Measurements from ENCODE around the gene KCNMB2. TPM values are rescaled to one million over a fixed set of nuclear protein-coding genes. Genes with fewer than 3 reads are reported as not detected.

Gene KCNMB2
- total RNA-seq, 6 experiments from 2014 or later: not detected

DNA sequence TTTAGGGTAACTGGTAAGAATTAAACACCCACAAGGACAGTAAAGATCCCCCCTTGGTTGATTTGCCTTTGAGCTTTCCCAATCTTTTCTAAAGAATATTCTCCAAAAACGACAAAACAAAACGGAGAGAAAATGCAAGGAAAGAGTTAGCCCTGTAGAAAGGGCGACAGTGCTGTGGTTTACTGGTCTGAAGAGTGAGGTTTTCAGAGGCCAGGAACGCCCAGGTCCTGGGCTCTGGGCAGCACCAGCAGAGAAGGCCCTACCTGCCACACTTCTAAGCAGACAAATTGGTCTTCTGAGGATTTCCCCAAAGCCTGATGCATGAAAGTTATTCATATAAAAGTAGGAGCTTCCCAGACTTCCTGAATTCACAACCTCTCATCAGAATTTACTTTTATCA is 119.3 kb downstream of the KCNMB2 start:
- no peaks in the 10 kb centered on the region for H3K36me3 ChIP-seq
- intact Hi-C loops (cut with DNase I): no loop called here
- no peak for DNase-seq
- ATAC-seq: no peak
- H3K27me3 ChIP-seq: no peaks in the 10 kb centered on the region
- no peaks in the 10 kb centered on the region for H3K9me3 ChIP-seq
- TF ChIP-seq CTCF (IDR thresholded peaks at IDR 0.05) (no peak), POLR2A (IDR thresholded peaks at IDR 0.05) (no peak)
- WGBS (ENCODE audit: insufficient coverage, low coverage, low lambda C conversion rate, missing lambda C conversion rate): 38% methylated on average over 4 of the region's 4 CpGs
- H3K4me3 ChIP-seq: no peak overlapping the region
- no peaks in the 10 kb centered on the region for H3K4me1 ChIP-seq
- H3K27ac ChIP-seq: no peak overlapping the region

- ATAC-seq (no peak), DNase-seq (no peak)
- TF ChIP-seq CTCF (IDR thresholded peaks at IDR 0.05) (no peak), POLR2A (IDR thresholded peaks at IDR 0.05) (no peak)
- intact Hi-C loops (cut with DNase I): no loop called here
- no peaks in the 10 kb centered on the region for H3K36me3 ChIP-seq
- no peaks in the 10 kb centered on the region for H3K4me1 ChIP-seq
- H3K4me3 ChIP-seq: no peak overlapping the region
- H3K27me3 ChIP-seq: no peaks in the 10 kb centered on the region
- H3K27ac ChIP-seq: no peak overlapping the region
- H3K9me3 ChIP-seq: no peaks in the 10 kb centered on the region
- 68% methylated on average over 2 of the region's 4 CpGs for WGBS (ENCODE audit: insufficient coverage, low coverage, low lambda C conversion rate, missing lambda C conversion rate)
Observed at GRCh38 chr3:178658694-178659325, 122.6 kb downstream of the KCNMB2 start.

- Histone ChIP-seq H3K4me3 (no peak overlapping the region), H3K27ac (no peak overlapping the region), H3K9me3 (no peaks in the 10 kb centered on the region), H3K4me1 (no peaks in the 10 kb centered on the region), H3K36me3 (no peaks in the 10 kb centered on the region), H3K27me3 (no peaks in the 10 kb centered on the region)
- TF ChIP-seq CTCF (IDR thresholded peaks at IDR 0.05): no peak
- TF ChIP-seq POLR2A (IDR thresholded peaks at IDR 0.05): no peak
- DNase-seq (no peak), ATAC-seq (no peak)
- intact Hi-C loops (cut with DNase I): no loop called here
- 43% methylated on average over 1 of the region's 1 CpG for WGBS (ENCODE audit: insufficient coverage, low coverage, low lambda C conversion rate, missing lambda C conversion rate)
Observed at GRCh38 chr3:178663201-178663934, 127.1 kb downstream of the KCNMB2 start.

GRCh38 chr3:178665747-178666146 is 129.5 kb downstream of the KCNMB2 start:
- TF ChIP-seq CTCF (IDR thresholded peaks at IDR 0.05): no peak
- TF ChIP-seq POLR2A (IDR thresholded peaks at IDR 0.05): no peak
- ATAC-seq (no peak), DNase-seq (no peak)
- H3K27ac ChIP-seq: no peak overlapping the region
- intact Hi-C loops (cut with DNase I): no loop called here
- H3K36me3 ChIP-seq: no peaks in the 10 kb centered on the region
- no peaks in the 10 kb centered on the region for H3K27me3 ChIP-seq
- H3K4me1 ChIP-seq: no peaks in the 10 kb centered on the region
- H3K4me3 ChIP-seq: no peak overlapping the region
- 54% methylated on average over 4 of the region's 4 CpGs for WGBS (ENCODE audit: insufficient coverage, low coverage, low lambda C conversion rate, missing lambda C conversion rate)
- no peaks in the 10 kb centered on the region for H3K9me3 ChIP-seq

Measured in right lobe of liver (tissue), 6 donors.